Right lobe of liver (tissue), 6 donors: ENCODE measurements around the gene SH3BGRL2. TPM values are rescaled to one million over a fixed set of nuclear protein-coding genes. Genes with fewer than 3 reads are reported as not detected.

ENCODE experiments used
- ATAC-seq, 4 donors: fragments of 200-7000 bp; cut with Tn5 transposase; one replicate each; pipeline ENCODE4 v1.9.1; 2020; ENCODE audit warnings: mild to moderate bottlenecking in 4 of 4, moderate library complexity in 4 of 4
- DNase-seq, 3 donors: peaks; one replicate each; pipeline ENCODE4 v3.0.0-alpha.2; 2020
- H3K27ac ChIP-seq, 3 donors: fragments of 200-600 bp; one replicate each; pipeline ENCODE4 v1.8.0; 2022
- H3K27me3 ChIP-seq, 2 donors: fragments of 200-600 bp; one replicate each; pipeline ENCODE4 v1.8.0; 2022
- H3K36me3 ChIP-seq, 4 donors: fragments of 200-600 bp; sonication (generic) in 1 of 4; one replicate each; pipeline versions ENCODE4 v1.5.1 to v1.8.0; 2017 to 2022; ENCODE audit warnings: control low read depth in 1 of 4
- H3K4me1 ChIP-seq, 4 donors: fragments of 200-600 bp; sonication (generic) in 1 of 4; one replicate each; pipeline versions ENCODE4 v1.5.1 to v1.8.0; 2017 to 2022; ENCODE audit warnings: control low read depth in 1 of 4
- H3K4me3 ChIP-seq, 3 donors: fragments of 200-600 bp; one replicate each; pipeline ENCODE4 v1.8.0; 2022
- H3K9me3 ChIP-seq, 4 donors: fragments of 200-600 bp; sonication (generic) in 1 of 4; one replicate each; pipeline versions ENCODE4 v1.5.1 to v1.8.0; 2017 to 2022; ENCODE audit warnings: control low read depth in 1 of 4
- CTCF ChIP-seq, 4 donors: fragments of 200-600 bp in 3 of 4; fragments of 450-650 bp in 1 of 4; IDR thresholded peaks; one replicate each; pipeline versions ENCODE4 v1.5.1 to v1.8.0; 2016 to 2022; ENCODE audit warnings: antibody characterized with exemption in 4 of 4, mild to moderate bottlenecking in 2 of 4
- POLR2A ChIP-seq: fragments of 450-650 bp; IDR thresholded peaks from one replicate; pipeline ENCODE4 v1.6.1; 2017; ENCODE audit warnings: antibody characterized with exemption, mild to moderate bottlenecking
- WGBS: methylation state at CpG from one replicate; pipeline ENCODE4 v1.1.6; 2018; ENCODE audit warnings: low coverage, low lambda C conversion rate; ENCODE audit not compliant: insufficient coverage; ENCODE audit errors: missing lambda C conversion rate; 5-methylcytosine and 5-hydroxymethylcytosine counted together
- intact Hi-C, 2 donors: fragments of 100-400 bp; cut with DNase I; formaldehyde crosslinking; loops; one replicate each; pipeline versions ENCODE4 v1.11.2 to v1.14.1; 2022
- total RNA-seq, 6 experiments: library from RNA; depleted of rRNA in 2 of 6; stranded (reverse); fragments of >200 nt in 2 of 6; fragmentation: NEBNext Ultra II Directional in 3 of 6; extraction: Animal tissue kit (Norgen Biotek cat#: 25700) in 3 of 6; gene quantifications; one replicate each; pipeline versions ENCODE4 v1.1.0 to v1.2.4, GENCODE V29; 2016 to 2023
- donor health status: DM: no; HTN: yes; CAD: no.
- donor health status: DM: no; HTN: no; CAD: no.
- donor health status: DM: no; HTN: no; CAD: no.
- donor health status: DM: no; HTN: yes; CAD: no.
- donor health status: DM: no; HTN: yes; CAD: no.

The SH3BGRL2 gene
- total RNA-seq, 6 experiments from 2014 or later = 15.0 to 66.0 (median 39.5) TPM

- TF ChIP-seq CTCF (IDR thresholded peaks at IDR 0.05) = no peak
- TF ChIP-seq POLR2A = no peak
- Histone ChIP-seq H3K9me3 (no peaks in the 10 kb centered on the region), H3K27me3 (no peaks in the 10 kb centered on the region), H3K4me3 (no peak overlapping the region), H3K4me1 (peaks cover 0 to 15% (median 7%) of the 10 kb centered on the region in 4 donors), H3K27ac (no peak overlapping the region), H3K36me3 (no peaks in the 10 kb centered on the region)
- DNase-seq (no peak), ATAC-seq (no peak)
- intact Hi-C loops = no loop called here
- WGBS = 77% methylated on average over 2 of the region's 2 CpGs
Observed at GRCh38 chr6:79634491-79635231, 3.5 kb downstream of the SH3BGRL2 start.

DNA sequence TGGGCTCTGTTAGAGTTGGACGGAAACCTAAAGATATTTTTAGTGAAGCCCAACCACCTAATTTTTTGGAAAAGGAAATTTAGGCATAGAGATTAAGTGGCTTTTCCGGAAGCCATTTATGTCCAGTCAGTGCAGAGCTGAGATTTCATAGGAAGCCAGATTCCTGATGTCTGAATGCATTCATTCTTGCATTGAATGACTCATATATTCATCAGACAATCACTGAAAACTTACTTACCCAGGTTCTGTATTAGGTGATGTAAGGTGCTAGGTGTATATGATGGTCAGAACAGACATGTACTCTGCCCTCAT is 4.1 kb downstream of the SH3BGRL2 start:
- DNase-seq = no peak
- intact Hi-C loops = no loop called here
- TF ChIP-seq CTCF (IDR thresholded peaks at IDR 0.05) = no peak
- no peak for TF ChIP-seq POLR2A
- no peaks in the 10 kb centered on the region for H3K27me3 ChIP-seq
- ATAC-seq = no peak
- H3K27ac ChIP-seq = no peak overlapping the region
- no peaks in the 10 kb centered on the region for H3K36me3 ChIP-seq
- WGBS = 61% methylated on average over 2 of the region's 2 CpGs
- no peak overlapping the region for H3K4me3 ChIP-seq
- H3K9me3 ChIP-seq = no peaks in the 10 kb centered on the region
- H3K4me1 ChIP-seq = peaks cover 0 to 13% (median 5%) of the 10 kb centered on the region in 4 donors

DNA sequence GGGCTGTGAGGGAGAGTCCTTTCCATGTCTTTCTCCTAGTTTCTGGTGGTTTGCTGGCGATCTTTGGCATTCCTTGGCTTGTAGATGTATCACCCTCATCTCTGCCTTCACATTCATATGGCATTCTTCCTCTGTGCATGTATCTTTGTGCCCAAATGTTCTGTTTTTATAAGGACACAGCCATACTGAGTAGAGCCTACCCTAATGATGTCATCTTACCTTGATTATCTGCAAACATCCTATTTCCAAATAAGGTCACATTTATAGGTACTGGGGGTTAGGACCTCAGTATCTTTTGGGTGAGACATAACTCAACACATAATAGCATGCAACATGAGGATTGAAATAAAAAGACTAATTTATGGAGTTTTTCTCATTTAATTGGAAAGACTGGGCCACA is 5.5 kb downstream of the SH3BGRL2 start:
- intact Hi-C loops = no loop called here
- no peak for TF ChIP-seq CTCF (IDR thresholded peaks at IDR 0.05)
- no peak for TF ChIP-seq POLR2A
- no CpG with 5 or more reads among the region's 1 CpG for WGBS
- DNase-seq (no peak), ATAC-seq (no peak)
- no peaks in the 10 kb centered on the region for H3K36me3 ChIP-seq
- no peaks in the 10 kb centered on the region for H3K9me3 ChIP-seq
- H3K27ac ChIP-seq = no peak overlapping the region
- peaks cover 0 to 14% (median 3%) of the 10 kb centered on the region in 4 donors for H3K4me1 ChIP-seq
- no peaks in the 10 kb centered on the region for H3K27me3 ChIP-seq
- no peak overlapping the region for H3K4me3 ChIP-seq

- intact Hi-C loops = no loop called here
- no peaks in the 10 kb centered on the region for H3K36me3 ChIP-seq
- H3K9me3 ChIP-seq = no peaks in the 10 kb centered on the region
- H3K27ac ChIP-seq = no peak overlapping the region
- no peaks in the 10 kb centered on the region for H3K27me3 ChIP-seq
- 45% methylated on average over 2 of the region's 4 CpGs for WGBS
- no peak for TF ChIP-seq POLR2A
- DNase-seq = no peak
- peak in 3 of 4 donors; percentile 19 to 45 (median 24) for ATAC-seq
- H3K4me1 ChIP-seq = peaks cover 0 to 5% (median 0%) of the 10 kb centered on the region in 4 donors
- no peak overlapping the region for H3K4me3 ChIP-seq
Observed at GRCh38 chr6:79640146-79641111, 9.3 kb downstream of the SH3BGRL2 start.

DNA sequence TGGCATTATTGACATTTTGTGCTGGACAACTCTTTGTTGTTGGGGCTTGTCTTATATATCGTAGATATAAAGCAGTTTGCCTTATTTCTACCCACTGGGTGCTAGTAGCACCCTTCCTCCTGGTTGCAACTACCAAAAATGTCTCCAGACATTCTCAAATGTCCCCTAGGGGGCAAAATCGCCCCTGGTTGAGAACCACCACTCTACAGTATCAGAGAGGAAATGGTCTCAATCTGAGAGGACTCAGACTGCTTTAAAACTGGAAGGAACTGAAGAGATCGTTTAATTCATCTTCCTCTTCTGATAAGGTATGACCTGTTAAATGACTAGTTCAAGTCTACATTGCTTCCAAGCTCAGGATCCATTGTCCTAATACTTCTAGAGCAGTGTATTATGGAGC is 14.9 kb downstream of the SH3BGRL2 start:
- TF ChIP-seq POLR2A = no peak
- TF ChIP-seq CTCF (IDR thresholded peaks at IDR 0.05) = peak in 2 of 4 donors; percentile 6 to 8
- Histone ChIP-seq H3K36me3 (no peaks in the 10 kb centered on the region), H3K27ac (no peak overlapping the region), H3K4me3 (no peak overlapping the region), H3K4me1 (peaks cover 0 to 10% (median 0%) of the 10 kb centered on the region in 4 donors), H3K9me3 (no peaks in the 10 kb centered on the region), H3K27me3 (no peaks in the 10 kb centered on the region)
- no peak for DNase-seq
- intact Hi-C loops = no loop called here
- peak; percentile 38 to 68 (median 49) for ATAC-seq
- WGBS = 24% methylated on average over 3 of the region's 3 CpGs
